HFFc6 (cell line): Measurements from ENCODE around the gene RAD9B. TPM values are rescaled to one million over a fixed set of nuclear protein-coding genes. Genes with fewer than 3 reads are reported as not detected.

Experiments
- DNase-seq: peaks from one replicate; pipeline ENCODE4 v3.0.0-alpha.2; 2018
- H3K27ac Mint-ChIP-seq: 2 replicates; pipeline ENCODE4 v1.8.0; 2020; ENCODE audit warnings: mild to moderate bottlenecking, mixed read lengths
- H3K27me3 Mint-ChIP-seq: 2 replicates; pipeline ENCODE4 v1.8.0; 2021; ENCODE audit warnings: mild to moderate bottlenecking, moderate library complexity, mixed read lengths; ENCODE audit not compliant: insufficient read depth
- H3K36me3 Mint-ChIP-seq: 2 replicates; pipeline ENCODE4 v1.8.0; 2021; ENCODE audit warnings: low read depth, mixed read lengths
- H3K4me1 Mint-ChIP-seq: 2 replicates; pipeline ENCODE4 v1.8.0; 2020; ENCODE audit warnings: low read depth, mixed read lengths
- H3K4me3 Mint-ChIP-seq: 2 replicates; pipeline ENCODE4 v1.8.0; 2020; ENCODE audit warnings: mild to moderate bottlenecking, moderate library complexity, mixed read lengths
- H3K9me3 Mint-ChIP-seq: 2 replicates; pipeline ENCODE4 v1.8.0; 2020; ENCODE audit warnings: mild to moderate bottlenecking, mixed read lengths
- total RNA-seq, 6 experiments: library from RNA; stranded (reverse); fragmentation: NEBNext Ultra II Directional; extraction: Animal tissue kit (Norgen Biotek cat#: 25700); gene quantifications; 2 replicates in 1 of 6; 3 replicates in 5 of 6; pipeline ENCODE4 v1.2.3, GENCODE V29; 2021
- TF ChIP-seq, protein P1 (sequence below): fragments of 200-600 bp; sonication (generic); IDR thresholded peaks from 2 replicates; pipeline ENCODE4 v1.5.0; 2021; ENCODE audit warnings: antibody characterized with exemption, mild to moderate bottlenecking

Gene RAD9B
- total RNA-seq, 6 experiments from 2014 or later, result 0.55 to 1.1 (median 0.77) TPM

DNA sequence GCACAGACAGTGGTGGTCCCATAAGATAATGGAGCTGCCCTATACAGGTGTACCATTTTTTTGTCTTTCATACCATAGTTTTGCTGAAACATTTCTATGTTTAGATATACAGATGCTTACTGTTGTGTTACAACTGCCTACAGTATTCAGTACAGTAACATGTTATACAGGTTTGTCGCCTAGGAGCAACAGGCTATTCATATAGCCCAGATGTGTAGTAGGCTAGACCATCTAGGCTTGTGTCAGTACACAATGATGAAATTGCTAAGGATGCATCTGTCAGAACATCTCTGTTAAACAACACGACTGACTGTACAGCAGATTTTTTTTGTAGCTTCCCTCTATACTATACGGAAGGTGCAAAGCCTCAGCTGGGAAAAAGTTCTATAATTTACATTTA lies 30.5 kb downstream of the RAD9B start:
- no peak overlapping the region for H3K4me3 Mint-ChIP-seq
- DNase-seq, result no peak
- TF ChIP-seq, protein P1, sequence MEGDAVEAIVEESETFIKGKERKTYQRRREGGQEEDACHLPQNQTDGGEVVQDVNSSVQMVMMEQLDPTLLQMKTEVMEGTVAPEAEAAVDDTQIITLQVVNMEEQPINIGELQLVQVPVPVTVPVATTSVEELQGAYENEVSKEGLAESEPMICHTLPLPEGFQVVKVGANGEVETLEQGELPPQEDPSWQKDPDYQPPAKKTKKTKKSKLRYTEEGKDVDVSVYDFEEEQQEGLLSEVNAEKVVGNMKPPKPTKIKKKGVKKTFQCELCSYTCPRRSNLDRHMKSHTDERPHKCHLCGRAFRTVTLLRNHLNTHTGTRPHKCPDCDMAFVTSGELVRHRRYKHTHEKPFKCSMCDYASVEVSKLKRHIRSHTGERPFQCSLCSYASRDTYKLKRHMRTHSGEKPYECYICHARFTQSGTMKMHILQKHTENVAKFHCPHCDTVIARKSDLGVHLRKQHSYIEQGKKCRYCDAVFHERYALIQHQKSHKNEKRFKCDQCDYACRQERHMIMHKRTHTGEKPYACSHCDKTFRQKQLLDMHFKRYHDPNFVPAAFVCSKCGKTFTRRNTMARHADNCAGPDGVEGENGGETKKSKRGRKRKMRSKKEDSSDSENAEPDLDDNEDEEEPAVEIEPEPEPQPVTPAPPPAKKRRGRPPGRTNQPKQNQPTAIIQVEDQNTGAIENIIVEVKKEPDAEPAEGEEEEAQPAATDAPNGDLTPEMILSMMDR, result no peak
- H3K4me1 Mint-ChIP-seq, result peaks cover 47% of the 10 kb centered on the region
- H3K27ac Mint-ChIP-seq, result no peak overlapping the region
- H3K9me3 Mint-ChIP-seq, result no peaks in the 10 kb centered on the region
- peaks cover 39% of the 10 kb centered on the region for H3K36me3 Mint-ChIP-seq
- H3K27me3 Mint-ChIP-seq, result no peaks in the 10 kb centered on the region

- peak; percentile 5 for DNase-seq
- Mint-ChIP-seq H3K36me3 (peaks cover 43% of the 10 kb centered on the region), H3K4me1 (peaks cover 56% of the 10 kb centered on the region), H3K9me3 (no peaks in the 10 kb centered on the region), H3K27me3 (no peaks in the 10 kb centered on the region), H3K27ac (no peak overlapping the region), H3K4me3 (no peak overlapping the region)
- TF ChIP-seq, protein P1, result no peak
Observed at GRCh38 chr12:110533607-110534006, 31.5 kb downstream of the RAD9B start.

- TF ChIP-seq, protein P1, result no peak
- H3K4me1 Mint-ChIP-seq, result peaks cover 68% of the 10 kb centered on the region
- H3K27me3 Mint-ChIP-seq, result no peaks in the 10 kb centered on the region
- H3K4me3 Mint-ChIP-seq, result no peak overlapping the region
- no peak for DNase-seq
- H3K27ac Mint-ChIP-seq, result no peak overlapping the region
- H3K9me3 Mint-ChIP-seq, result no peaks in the 10 kb centered on the region
- H3K36me3 Mint-ChIP-seq, result peaks cover 45% of the 10 kb centered on the region
Observed at GRCh38 chr12:110534811-110535210, 32.7 kb downstream of the RAD9B start.

DNA sequence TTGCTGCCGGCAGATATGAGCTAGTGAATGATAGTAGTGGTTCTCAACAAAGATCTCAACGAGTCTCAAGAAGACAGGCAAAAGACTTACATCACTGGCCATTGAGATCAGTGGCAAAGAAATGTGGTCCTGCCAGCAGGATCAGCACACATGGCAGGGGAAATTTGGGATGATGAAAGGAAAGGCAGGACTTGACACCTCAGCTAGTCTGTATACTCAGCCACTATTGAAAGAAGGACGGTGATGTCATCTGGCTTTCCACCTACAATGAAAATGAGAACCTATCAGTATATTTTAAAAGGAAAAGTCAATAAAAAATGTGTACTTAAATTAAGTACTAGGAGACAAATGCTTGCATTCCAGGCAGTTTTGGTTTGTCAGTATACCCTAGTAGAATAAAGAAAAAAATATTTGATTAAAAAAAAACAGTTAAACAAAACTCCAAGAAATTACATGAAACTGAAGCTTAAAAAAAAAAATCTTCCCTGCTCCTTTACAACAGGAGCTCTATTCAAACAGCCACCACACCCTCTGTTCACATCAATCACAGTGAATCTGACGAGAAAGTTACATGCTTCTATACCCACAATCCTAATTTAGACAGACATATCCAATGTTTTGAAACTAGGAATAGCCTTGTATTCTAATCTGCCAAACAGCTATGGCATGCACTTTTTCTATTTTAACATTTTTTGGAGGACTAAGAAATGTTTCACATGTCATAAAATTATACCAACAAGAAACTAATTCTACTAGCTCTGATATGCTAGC lies 34.9 kb downstream of the RAD9B start:
- Mint-ChIP-seq H3K4me1 (peaks cover 68% of the 10 kb centered on the region), H3K9me3 (no peaks in the 10 kb centered on the region), H3K27me3 (no peaks in the 10 kb centered on the region), H3K4me3 (no peak overlapping the region), H3K36me3 (peaks cover 42% of the 10 kb centered on the region), H3K27ac (no peak overlapping the region)
- TF ChIP-seq, protein P1, result no peak
- no peak for DNase-seq

- peaks cover 44% of the 10 kb centered on the region for H3K36me3 Mint-ChIP-seq
- no peaks in the 10 kb centered on the region for H3K9me3 Mint-ChIP-seq
- DNase-seq, result no peak
- no peak overlapping the region; the same call in 1 of the 2 replicates for H3K27ac Mint-ChIP-seq
- H3K27me3 Mint-ChIP-seq, result no peaks in the 10 kb centered on the region
- no peak overlapping the region for H3K4me3 Mint-ChIP-seq
- peaks cover 61% of the 10 kb centered on the region for H3K4me1 Mint-ChIP-seq
- TF ChIP-seq, protein P1, result no peak
Observed at GRCh38 chr12:110537605-110538409, 35.7 kb downstream of the RAD9B start.
